Right lobe of liver (tissue), 6 donors: Measurements from ENCODE around the gene GPRASP1. TPM values are rescaled to one million over a fixed set of nuclear protein-coding genes. Genes with fewer than 3 reads are reported as not detected.
"Not testable (repeated sequence)": the region's sequence is repeated elsewhere in the genome, so short reads cannot be mapped to it uniquely, and the experiment has no call there.

ENCODE experiments used
- ATAC-seq, 4 donors: fragments of 200-7000 bp; cut with Tn5 transposase; one replicate each; pipeline ENCODE4 v1.9.1; 2020; ENCODE audit warnings: mild to moderate bottlenecking in 4 of 4, moderate library complexity in 4 of 4
- DNase-seq, 3 donors: peaks; one replicate each; pipeline ENCODE4 v3.0.0-alpha.2; 2020
- H3K27ac ChIP-seq, 3 donors: fragments of 200-600 bp; one replicate each; pipeline ENCODE4 v1.8.0; 2022
- H3K27me3 ChIP-seq, 2 donors: fragments of 200-600 bp; one replicate each; pipeline ENCODE4 v1.8.0; 2022
- H3K36me3 ChIP-seq, 4 donors: fragments of 200-600 bp; sonication (generic) in 1 of 4; one replicate each; pipeline versions ENCODE4 v1.5.1 to v1.8.0; 2017 to 2022; ENCODE audit warnings: control low read depth in 1 of 4
- H3K4me1 ChIP-seq, 4 donors: fragments of 200-600 bp; sonication (generic) in 1 of 4; one replicate each; pipeline versions ENCODE4 v1.5.1 to v1.8.0; 2017 to 2022; ENCODE audit warnings: control low read depth in 1 of 4
- H3K4me3 ChIP-seq, 3 donors: fragments of 200-600 bp; one replicate each; pipeline ENCODE4 v1.8.0; 2022
- H3K9me3 ChIP-seq, 4 donors: fragments of 200-600 bp; sonication (generic) in 1 of 4; one replicate each; pipeline versions ENCODE4 v1.5.1 to v1.8.0; 2017 to 2022; ENCODE audit warnings: control low read depth in 1 of 4
- POLR2A ChIP-seq: fragments of 450-650 bp; IDR thresholded peaks from one replicate; pipeline ENCODE4 v1.6.1; 2017; ENCODE audit warnings: antibody characterized with exemption, mild to moderate bottlenecking
- WGBS: methylation state at CpG from one replicate; pipeline ENCODE4 v1.1.6; 2018; ENCODE audit warnings: low coverage, low lambda C conversion rate; ENCODE audit not compliant: insufficient coverage; ENCODE audit errors: missing lambda C conversion rate; 5-methylcytosine and 5-hydroxymethylcytosine counted together
- intact Hi-C, 2 donors: fragments of 100-400 bp; cut with DNase I; formaldehyde crosslinking; loops; one replicate each; pipeline versions ENCODE4 v1.11.2 to v1.14.1; 2022
- total RNA-seq, 6 experiments: library from RNA; depleted of rRNA in 2 of 6; stranded (reverse); fragments of >200 nt in 2 of 6; fragmentation: NEBNext Ultra II Directional in 3 of 6; extraction: Animal tissue kit (Norgen Biotek cat#: 25700) in 3 of 6; gene quantifications; one replicate each; pipeline versions ENCODE4 v1.1.0 to v1.2.4, GENCODE V29; 2016 to 2023
- TF ChIP-seq, protein P1 (sequence below), 4 donors: fragments of 200-600 bp in 3 of 4; fragments of 450-650 bp in 1 of 4; IDR thresholded peaks; one replicate each; pipeline versions ENCODE4 v1.5.1 to v1.8.0; 2016 to 2022; ENCODE audit warnings: antibody characterized with exemption in 4 of 4, mild to moderate bottlenecking in 2 of 4
- donor health status: DM: no; HTN: yes; CAD: no.
- donor health status: DM: no; HTN: no; CAD: no.
- donor health status: DM: no; HTN: no; CAD: no.
- donor health status: DM: no; HTN: yes; CAD: no.
- donor health status: DM: no; HTN: yes; CAD: no.

The GPRASP1 gene
- total RNA-seq, 6 experiments from 2014 or later = 0.61 to 1.8 (median 1.4) TPM

DNA sequence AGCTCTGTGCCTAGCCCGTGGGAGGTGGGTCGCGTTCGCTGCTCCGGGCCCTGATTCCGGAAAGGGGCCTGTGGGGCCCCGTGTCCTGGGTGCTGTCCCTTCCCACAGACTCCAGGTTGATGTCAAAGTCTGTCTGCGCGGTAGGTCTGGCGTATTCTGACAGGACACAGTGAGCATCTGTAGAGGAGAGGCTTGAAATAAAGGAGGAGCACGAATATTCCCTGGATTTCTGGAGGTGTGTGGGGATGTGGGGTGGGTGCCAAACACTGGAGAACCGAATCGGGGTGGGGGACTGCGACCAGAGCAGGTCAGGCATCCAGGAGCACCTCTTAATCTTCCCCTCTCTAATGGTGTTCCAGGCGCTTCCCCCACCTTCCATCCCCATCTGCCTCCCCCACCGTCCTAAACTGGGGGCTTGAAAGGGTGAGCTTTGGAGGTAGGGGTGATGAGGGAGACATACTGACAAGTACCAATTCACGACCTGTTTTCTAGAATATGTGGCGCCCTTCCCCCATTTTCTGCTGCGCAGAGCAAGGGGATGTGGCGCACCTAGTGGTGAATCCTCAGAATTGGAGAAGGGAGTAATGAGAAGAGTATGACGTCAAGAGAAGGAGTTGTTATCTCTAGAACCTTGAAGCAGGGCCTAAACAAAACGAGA lies 877 bp downstream of the GPRASP1 start:
- peak; percentile 47 to 72 (median 58) for ATAC-seq
- no peak for TF ChIP-seq POLR2A
- TF ChIP-seq, protein P1, sequence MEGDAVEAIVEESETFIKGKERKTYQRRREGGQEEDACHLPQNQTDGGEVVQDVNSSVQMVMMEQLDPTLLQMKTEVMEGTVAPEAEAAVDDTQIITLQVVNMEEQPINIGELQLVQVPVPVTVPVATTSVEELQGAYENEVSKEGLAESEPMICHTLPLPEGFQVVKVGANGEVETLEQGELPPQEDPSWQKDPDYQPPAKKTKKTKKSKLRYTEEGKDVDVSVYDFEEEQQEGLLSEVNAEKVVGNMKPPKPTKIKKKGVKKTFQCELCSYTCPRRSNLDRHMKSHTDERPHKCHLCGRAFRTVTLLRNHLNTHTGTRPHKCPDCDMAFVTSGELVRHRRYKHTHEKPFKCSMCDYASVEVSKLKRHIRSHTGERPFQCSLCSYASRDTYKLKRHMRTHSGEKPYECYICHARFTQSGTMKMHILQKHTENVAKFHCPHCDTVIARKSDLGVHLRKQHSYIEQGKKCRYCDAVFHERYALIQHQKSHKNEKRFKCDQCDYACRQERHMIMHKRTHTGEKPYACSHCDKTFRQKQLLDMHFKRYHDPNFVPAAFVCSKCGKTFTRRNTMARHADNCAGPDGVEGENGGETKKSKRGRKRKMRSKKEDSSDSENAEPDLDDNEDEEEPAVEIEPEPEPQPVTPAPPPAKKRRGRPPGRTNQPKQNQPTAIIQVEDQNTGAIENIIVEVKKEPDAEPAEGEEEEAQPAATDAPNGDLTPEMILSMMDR (IDR thresholded peaks at IDR 0.05) = peak; percentile 35 to 42 (median 40)
- Histone ChIP-seq H3K27me3 (no peaks in the 10 kb centered on the region), H3K4me3 (peak overlapping the region; percentile 38 to 51 (median 47)), H3K27ac (peak overlapping the region in 1 of 3 donors; percentile 24), H3K36me3 (no peaks in the 10 kb centered on the region), H3K4me1 (no peaks in the 10 kb centered on the region), H3K9me3 (no peaks in the 10 kb centered on the region)
- peak in 1 of 3 donors; percentile 42 for DNase-seq
- 27% methylated on average over 12 of the region's 22 CpGs for WGBS
- intact Hi-C loops = no loop called here

DNA sequence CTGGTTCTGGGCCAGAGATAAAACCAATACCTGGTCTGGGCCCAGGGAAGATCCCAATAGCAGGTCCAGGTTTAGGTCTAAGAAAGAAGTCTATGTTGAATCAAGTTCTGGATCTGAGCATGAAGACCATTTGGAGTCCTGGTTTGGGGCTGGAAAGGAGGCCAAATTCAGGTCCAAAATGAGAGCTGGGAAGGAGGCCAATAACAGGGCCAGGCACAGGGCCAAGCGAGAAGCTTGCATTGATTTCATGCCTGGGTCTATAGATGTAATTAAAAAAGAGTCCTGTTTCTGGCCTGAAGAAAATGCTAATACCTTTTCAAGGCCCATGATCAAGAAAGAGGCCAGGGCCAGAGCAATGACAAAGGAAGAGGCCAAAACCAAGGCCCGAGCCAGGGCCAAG lies 3.4 kb downstream of the GPRASP1 start:
- TF ChIP-seq, protein P1 (IDR thresholded peaks at IDR 0.05) = no peak
- no peaks in the 10 kb centered on the region for H3K27me3 ChIP-seq
- peak in 1 of 3 donors; percentile 51 for DNase-seq
- no peak overlapping the region for H3K27ac ChIP-seq
- no peak overlapping the region for H3K4me3 ChIP-seq
- peak in 1 of 4 donors; percentile 29 for ATAC-seq
- intact Hi-C loops = no loop called here
- no peaks in the 10 kb centered on the region for H3K4me1 ChIP-seq
- no peaks in the 10 kb centered on the region for H3K36me3 ChIP-seq
- 33% methylated on average over 1 of the region's 2 CpGs for WGBS
- no peaks in the 10 kb centered on the region for H3K9me3 ChIP-seq

DNA sequence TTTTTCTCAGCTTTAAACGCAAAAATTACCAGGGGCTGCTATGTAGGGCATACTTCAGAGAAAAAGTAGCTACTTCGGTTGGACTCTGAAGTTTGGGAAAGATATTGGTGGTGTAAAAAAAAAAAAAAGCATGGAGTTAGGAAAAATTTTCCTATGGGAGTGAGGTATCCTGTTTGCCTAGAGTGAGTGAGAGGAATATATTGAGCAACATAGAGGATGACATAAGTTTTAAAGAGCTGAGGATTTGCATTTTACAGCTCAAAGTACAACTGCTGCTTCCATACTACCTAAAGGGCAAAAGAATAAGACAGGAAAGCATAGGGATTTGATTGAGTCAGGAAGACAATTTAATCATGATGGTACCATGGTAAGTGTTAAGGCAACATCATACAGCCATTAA lies 7.3 kb downstream of the GPRASP1 start:
- intact Hi-C loops = no loop called here
- H3K4me1 ChIP-seq = no peaks in the 10 kb centered on the region
- no peaks in the 10 kb centered on the region for H3K27me3 ChIP-seq
- TF ChIP-seq POLR2A = peak; percentile 12
- TF ChIP-seq, protein P1 (IDR thresholded peaks at IDR 0.05) = no peak
- H3K36me3 ChIP-seq = no peaks in the 10 kb centered on the region
- H3K27ac ChIP-seq = peak overlapping the region in 2 of 3 donors; percentile 53 to 73
- peak; percentile 61 to 79 (median 74) for ATAC-seq
- 11% methylated on average over 2 of the region's 2 CpGs for WGBS
- DNase-seq = no peak
- no peaks in the 10 kb centered on the region for H3K9me3 ChIP-seq
- peak overlapping the region; percentile 40 to 50 (median 40) for H3K4me3 ChIP-seq

DNA sequence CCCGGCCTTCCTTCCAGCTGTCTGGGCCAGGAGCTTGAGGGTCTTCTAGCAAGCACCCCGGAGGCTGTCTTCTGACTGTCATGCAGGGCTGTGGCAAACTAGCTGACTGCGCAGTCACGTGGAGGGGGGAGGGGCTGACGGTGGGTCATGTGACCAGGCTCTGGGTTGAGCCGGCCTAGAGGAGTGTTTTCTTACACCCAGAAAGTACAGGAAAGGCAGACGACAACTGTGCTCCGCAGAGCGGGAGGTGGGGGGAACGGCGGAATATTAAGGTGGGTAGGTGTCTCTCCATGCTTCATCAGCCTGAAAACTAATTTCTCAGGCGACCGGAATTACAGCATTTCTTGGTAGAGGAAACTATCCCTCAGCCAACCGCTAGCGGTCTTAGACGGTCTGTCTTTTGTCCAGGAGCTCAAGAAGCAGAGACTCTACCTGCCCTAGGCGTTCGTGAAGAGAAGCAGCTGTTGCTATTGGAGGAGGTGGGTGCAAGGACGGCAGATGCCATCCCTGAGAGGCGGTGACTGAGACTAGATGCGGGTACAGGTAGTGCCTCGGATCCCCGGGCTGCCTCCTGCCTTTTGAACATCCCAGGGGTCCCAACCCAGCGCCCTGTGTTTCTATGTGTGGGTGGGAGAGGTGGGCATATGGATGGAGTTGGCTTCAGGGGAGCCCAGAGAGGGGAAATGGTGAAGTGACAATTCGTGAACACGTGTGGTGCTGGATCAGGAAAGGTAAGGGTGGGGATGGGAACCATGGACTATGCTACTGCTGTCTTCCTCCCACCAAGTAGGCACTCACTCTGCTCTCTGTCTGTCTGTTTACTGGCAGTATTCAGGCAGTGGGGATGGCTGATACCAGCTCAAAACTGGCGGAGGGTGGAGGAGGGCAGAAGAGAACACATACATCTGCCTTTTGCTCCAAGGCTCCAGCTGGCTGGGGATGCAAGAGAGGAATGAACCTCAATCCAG lies 8.8 kb downstream of the GPRASP1 start:
- Histone ChIP-seq H3K9me3 (no peaks in the 10 kb centered on the region), H3K27me3 (no peaks in the 10 kb centered on the region), H3K4me3 (peak overlapping the region; percentile 40 to 50 (median 40)), H3K4me1 (no peaks in the 10 kb centered on the region), H3K27ac (peak overlapping the region; percentile 47 to 73 (median 53)), H3K36me3 (no peaks in the 10 kb centered on the region)
- WGBS = 23% methylated on average over 17 of the region's 27 CpGs
- TF ChIP-seq, protein P1 (IDR thresholded peaks at IDR 0.05) = peak in 1 of 4 donors; percentile 25
- TF ChIP-seq POLR2A = peak; percentile 79
- ATAC-seq = peak; percentile 94 to 97 (median 94)
- DNase-seq = peak; percentile 86 to 91 (median 91)
- intact Hi-C loops = no loop called here

DNA sequence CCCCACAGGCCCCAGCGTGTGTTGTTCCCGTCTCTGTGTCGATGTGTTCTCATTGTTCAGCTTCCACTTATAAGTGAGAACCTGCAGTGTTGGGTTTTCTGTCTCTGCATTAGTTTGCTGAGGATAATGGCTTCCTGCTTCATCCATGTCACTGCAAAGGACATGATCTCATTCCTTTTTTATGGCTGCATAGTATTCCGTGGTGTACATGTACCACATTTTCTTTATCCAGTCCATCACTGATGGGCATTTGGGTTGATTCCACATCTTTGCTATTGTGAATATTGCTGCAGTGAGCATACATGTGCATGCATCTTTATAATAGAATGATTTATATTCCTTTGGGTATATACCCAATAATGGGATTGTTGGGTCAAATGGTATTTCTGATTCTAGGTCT lies 12.5 kb downstream of the GPRASP1 start:
- ATAC-seq, H3K27ac ChIP-seq, H3K36me3 ChIP-seq, H3K9me3 ChIP-seq, H3K4me3 ChIP-seq, DNase-seq, intact Hi-C loops, H3K27me3 ChIP-seq, H3K4me1 ChIP-seq: not testable (repeated sequence)
- 43% methylated on average over 1 of the region's 4 CpGs for WGBS

DNA sequence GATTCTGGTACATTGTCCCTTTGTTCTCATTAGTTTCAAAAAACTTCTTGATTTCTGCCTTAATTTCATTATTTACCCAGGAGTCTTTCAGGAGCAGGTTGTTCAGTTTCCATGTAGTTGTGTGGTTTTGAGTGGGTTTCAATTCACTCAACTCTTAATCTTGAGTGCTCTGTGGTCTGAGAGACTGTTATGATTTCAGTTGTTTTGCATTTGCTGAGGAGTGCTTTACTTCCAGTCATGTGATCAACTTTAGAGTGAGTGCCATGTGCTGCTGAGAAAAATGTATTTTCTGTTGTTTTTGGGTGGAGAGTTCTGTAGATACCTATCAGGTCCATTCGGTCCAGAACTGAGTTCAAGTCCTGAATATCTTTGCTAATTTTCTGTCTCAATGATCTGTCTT lies 15.8 kb downstream of the GPRASP1 start:
- H3K4me3 ChIP-seq, ATAC-seq, H3K9me3 ChIP-seq, H3K4me1 ChIP-seq, DNase-seq, H3K27me3 ChIP-seq, H3K27ac ChIP-seq, H3K36me3 ChIP-seq, intact Hi-C loops: not testable (repeated sequence)
- WGBS = 67% methylated on average over 1 of the region's 1 CpG
